ENCODE results near the gene SMIM32. TPM values are rescaled to one million over a fixed set of nuclear protein-coding genes. Genes with fewer than 3 reads are reported as not detected.

SMIM32 gene
- 0.18 TPM in 1 of 2 replicates, not detected in the other for total RNA-seq
- long read RNA-seq: 0 reads

DNA sequence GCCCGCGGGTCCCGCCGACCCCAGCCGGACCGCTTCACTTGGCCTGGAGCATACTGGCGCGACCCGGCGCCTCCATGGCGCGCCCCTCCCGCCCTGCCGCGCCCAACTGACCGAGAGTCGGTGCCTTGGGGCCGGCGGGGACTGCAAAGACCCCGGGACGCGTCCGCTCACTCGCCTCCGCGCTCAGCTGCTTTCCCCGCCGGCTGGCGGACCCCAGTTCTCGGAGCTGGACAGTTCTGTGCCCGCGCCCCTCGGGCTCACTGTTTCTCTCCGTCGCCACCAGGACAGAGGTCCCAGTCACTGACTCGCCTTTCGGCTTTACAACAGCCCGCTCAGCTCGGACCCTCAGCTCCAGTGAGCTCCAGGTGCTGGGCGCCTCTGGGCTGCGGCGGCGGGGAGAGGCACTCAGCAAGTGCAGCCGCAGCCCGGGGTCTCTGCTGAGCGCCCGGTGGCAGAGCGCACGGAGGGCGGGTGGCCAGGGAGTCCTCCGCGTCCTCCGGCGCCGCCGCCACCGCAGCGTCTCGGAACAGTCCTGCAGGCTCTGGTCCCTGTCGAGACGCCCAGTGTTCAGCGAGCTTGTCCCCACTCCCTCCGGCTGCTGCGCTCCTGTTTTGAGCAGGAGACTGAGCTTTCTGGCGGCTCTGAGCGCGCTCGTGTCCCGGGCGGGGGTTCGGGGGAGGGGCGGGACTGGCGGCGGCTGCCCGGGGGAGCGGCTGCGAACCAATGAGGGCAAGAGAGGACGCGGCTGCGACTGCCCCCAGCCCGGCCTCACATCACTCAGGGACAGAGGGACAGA is at the start of gene SMIM32:
Gene SMIM32, minus strand, starts transcription at position 637 of the 796 bp plus-strand sequence. CDS start 638 bp downstream, outside the sequence.
- DNase-seq (ENCODE audit: low read depth, low spot score): peak; percentile 44
- Mint-ChIP-seq H3K36me3 (ENCODE audit: low read depth) (peaks cover 15% of the 10 kb centered on the region), H3K9me3 (no peaks in the 10 kb centered on the region), H3K4me1 (peaks cover 24% of the 10 kb centered on the region), H3K27ac (ENCODE audit: unreplicated experiment) (no peak within 1 kb of the TSS), H3K4me3 (peak within 1 kb of the TSS; percentile 84), H3K27me3 (ENCODE audit: low read depth) (peaks cover 84% of the 10 kb centered on the region)
- TF ChIP-seq, protein P1, sequence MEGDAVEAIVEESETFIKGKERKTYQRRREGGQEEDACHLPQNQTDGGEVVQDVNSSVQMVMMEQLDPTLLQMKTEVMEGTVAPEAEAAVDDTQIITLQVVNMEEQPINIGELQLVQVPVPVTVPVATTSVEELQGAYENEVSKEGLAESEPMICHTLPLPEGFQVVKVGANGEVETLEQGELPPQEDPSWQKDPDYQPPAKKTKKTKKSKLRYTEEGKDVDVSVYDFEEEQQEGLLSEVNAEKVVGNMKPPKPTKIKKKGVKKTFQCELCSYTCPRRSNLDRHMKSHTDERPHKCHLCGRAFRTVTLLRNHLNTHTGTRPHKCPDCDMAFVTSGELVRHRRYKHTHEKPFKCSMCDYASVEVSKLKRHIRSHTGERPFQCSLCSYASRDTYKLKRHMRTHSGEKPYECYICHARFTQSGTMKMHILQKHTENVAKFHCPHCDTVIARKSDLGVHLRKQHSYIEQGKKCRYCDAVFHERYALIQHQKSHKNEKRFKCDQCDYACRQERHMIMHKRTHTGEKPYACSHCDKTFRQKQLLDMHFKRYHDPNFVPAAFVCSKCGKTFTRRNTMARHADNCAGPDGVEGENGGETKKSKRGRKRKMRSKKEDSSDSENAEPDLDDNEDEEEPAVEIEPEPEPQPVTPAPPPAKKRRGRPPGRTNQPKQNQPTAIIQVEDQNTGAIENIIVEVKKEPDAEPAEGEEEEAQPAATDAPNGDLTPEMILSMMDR (conservative IDR thresholded peaks at IDR 0.05): no peak

DNA sequence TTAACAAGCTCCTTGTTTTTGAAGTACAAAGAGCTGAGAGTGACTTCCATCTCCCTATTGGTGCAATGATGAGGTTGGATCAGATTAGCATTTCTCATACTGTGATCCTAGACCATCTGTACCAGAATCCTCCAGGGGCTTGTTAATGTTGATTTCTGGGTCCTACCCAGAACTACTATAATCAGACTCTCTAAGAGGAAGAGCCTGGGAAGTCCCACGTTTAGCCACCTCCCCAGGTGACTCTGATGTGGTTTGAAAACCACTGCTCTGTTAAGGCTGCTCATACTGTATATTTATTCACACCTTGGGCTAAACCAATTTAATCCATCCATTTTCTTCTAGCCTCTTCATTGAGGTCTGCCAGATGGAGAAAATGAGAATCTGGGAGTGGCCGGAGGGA is 49.6 kb upstream of the SMIM32 start:
- DNase-seq (ENCODE audit: low read depth, low spot score): no peak
- H3K27me3 Mint-ChIP-seq (ENCODE audit: low read depth): peaks cover 32% of the 10 kb centered on the region
- no peak overlapping the region for H3K27ac Mint-ChIP-seq (ENCODE audit: unreplicated experiment)
- H3K4me3 Mint-ChIP-seq: no peak overlapping the region
- TF ChIP-seq, protein P1 (conservative IDR thresholded peaks at IDR 0.05): no peak
- no peaks in the 10 kb centered on the region for H3K9me3 Mint-ChIP-seq
- no peaks in the 10 kb centered on the region for H3K36me3 Mint-ChIP-seq (ENCODE audit: low read depth)
- H3K4me1 Mint-ChIP-seq: peaks cover 5% of the 10 kb centered on the region

DNA sequence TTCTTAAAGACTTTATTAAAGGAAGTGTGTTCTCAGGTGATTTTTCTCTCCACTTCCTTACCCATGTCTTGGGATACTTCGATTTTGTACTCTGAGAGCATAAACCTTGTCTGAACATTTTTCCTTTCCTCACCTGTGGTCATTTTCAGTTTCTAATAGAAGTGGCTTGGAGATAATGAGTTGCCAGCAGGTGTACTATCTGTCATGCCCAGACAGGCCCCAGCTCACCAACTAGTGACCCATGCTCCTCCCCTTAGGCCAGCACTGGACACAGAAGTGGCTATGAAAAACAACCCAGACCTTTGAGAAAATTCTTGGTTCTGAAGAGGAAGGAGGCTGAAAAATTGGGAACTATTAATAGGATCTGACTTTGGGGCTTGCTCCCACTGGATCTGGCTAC is 49.2 kb upstream of the SMIM32 start:
- H3K4me1 Mint-ChIP-seq: peaks cover 5% of the 10 kb centered on the region
- peaks cover 29% of the 10 kb centered on the region for H3K27me3 Mint-ChIP-seq (ENCODE audit: low read depth)
- H3K9me3 Mint-ChIP-seq: no peaks in the 10 kb centered on the region
- no peak for DNase-seq (ENCODE audit: low read depth, low spot score)
- H3K36me3 Mint-ChIP-seq (ENCODE audit: low read depth): no peaks in the 10 kb centered on the region
- no peak overlapping the region for H3K4me3 Mint-ChIP-seq
- TF ChIP-seq, protein P1 (conservative IDR thresholded peaks at IDR 0.05): no peak
- no peak overlapping the region for H3K27ac Mint-ChIP-seq (ENCODE audit: unreplicated experiment)

DNA sequence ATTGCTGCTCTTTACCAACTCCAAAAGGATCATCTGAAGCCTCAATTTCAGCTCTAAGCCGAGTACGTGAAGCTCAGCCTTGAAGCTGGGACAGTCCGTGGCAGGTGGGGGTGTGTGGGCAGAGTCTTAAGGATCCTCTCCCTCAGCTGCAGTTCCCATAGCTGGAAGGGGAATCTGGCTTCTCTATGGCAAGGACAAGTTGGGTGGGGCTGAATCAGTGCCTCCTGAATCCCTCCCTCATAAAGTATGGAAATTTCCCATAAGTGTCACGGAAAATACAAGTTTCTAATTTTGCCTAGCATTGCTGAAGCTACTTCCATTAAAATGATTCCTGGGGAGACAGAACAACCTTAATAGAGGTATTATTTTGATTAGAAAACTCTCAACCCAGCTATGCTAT is 47.9 kb upstream of the SMIM32 start:
- Mint-ChIP-seq H3K27me3 (ENCODE audit: low read depth) (peaks cover 21% of the 10 kb centered on the region), H3K4me1 (peaks cover 5% of the 10 kb centered on the region), H3K27ac (ENCODE audit: unreplicated experiment) (no peak overlapping the region), H3K4me3 (no peak overlapping the region), H3K9me3 (no peaks in the 10 kb centered on the region), H3K36me3 (ENCODE audit: low read depth) (no peaks in the 10 kb centered on the region)
- DNase-seq (ENCODE audit: low read depth, low spot score): no peak
- TF ChIP-seq, protein P1 (conservative IDR thresholded peaks at IDR 0.05): no peak

DNA sequence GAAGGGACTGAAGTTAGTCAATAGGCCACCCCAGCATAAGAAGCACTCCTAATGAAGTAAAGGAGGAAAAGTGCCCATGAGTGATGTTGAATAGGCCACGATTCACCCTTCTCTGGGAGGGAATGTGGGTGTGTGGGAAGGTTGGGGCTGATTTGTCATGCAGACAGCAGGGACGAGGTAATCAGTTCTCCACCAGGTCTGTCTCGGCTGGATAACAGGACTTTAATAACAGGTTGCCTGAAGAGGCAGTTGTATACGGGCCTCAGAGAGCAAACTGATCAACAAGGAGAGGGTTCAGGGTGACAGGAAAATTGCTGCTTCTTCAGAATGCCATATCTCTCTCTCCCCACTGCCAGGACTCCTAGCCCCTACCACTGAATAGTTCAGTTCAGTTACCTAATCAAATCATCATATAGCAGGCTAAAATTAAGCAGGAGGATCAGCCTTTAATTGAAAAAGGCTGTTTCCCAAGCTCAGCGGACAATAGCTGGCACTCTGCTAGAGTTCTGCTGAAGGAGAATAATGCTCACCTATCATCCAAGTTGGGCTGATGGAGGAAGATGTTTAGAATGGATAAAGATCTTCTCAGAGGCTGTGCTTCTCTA is 43.6 kb upstream of the SMIM32 start:
- no peaks in the 10 kb centered on the region for H3K9me3 Mint-ChIP-seq
- H3K36me3 Mint-ChIP-seq (ENCODE audit: low read depth): no peaks in the 10 kb centered on the region
- H3K4me1 Mint-ChIP-seq: no peaks in the 10 kb centered on the region
- no peak overlapping the region for H3K4me3 Mint-ChIP-seq
- no peak overlapping the region for H3K27ac Mint-ChIP-seq (ENCODE audit: unreplicated experiment)
- H3K27me3 Mint-ChIP-seq (ENCODE audit: low read depth): peaks cover 11% of the 10 kb centered on the region
- DNase-seq (ENCODE audit: low read depth, low spot score): no peak
- TF ChIP-seq, protein P1 (conservative IDR thresholded peaks at IDR 0.05): no peak
